ENCODE data around the gene WNK1. TPM values are rescaled to one million over a fixed set of nuclear protein-coding genes. Genes with fewer than 3 reads are reported as not detected.

The WNK1 gene
- total and polyA plus RNA-seq, 12 donors = 14.2 to 315 (median 123) TPM

- H3K4me3 ChIP-seq = no peak overlapping the region
- H3K27ac ChIP-seq = no peak overlapping the region
- DNase-seq = no peak
- no peaks in the 10 kb centered on the region for H3K36me3 ChIP-seq (replicated peaks in 1 of 2)
- intact Hi-C loops (cut with DNase I) = no loop called here
- H3K9me3 ChIP-seq (replicated peaks in 1 of 3) = peaks cover 0 to 5% (median 0%) of the 10 kb centered on the region in 3 donors
- no peaks in the 10 kb centered on the region for H3K27me3 ChIP-seq
- H3K4me1 ChIP-seq (replicated peaks in 1 of 2) = peaks cover 0 to 7% of the 10 kb centered on the region in 2 donors
- WGBS, 4 donors = 82 to 90% (median 84%) methylated on average over 9 of the region's 9 CpGs
- TF ChIP-seq, protein P1, sequence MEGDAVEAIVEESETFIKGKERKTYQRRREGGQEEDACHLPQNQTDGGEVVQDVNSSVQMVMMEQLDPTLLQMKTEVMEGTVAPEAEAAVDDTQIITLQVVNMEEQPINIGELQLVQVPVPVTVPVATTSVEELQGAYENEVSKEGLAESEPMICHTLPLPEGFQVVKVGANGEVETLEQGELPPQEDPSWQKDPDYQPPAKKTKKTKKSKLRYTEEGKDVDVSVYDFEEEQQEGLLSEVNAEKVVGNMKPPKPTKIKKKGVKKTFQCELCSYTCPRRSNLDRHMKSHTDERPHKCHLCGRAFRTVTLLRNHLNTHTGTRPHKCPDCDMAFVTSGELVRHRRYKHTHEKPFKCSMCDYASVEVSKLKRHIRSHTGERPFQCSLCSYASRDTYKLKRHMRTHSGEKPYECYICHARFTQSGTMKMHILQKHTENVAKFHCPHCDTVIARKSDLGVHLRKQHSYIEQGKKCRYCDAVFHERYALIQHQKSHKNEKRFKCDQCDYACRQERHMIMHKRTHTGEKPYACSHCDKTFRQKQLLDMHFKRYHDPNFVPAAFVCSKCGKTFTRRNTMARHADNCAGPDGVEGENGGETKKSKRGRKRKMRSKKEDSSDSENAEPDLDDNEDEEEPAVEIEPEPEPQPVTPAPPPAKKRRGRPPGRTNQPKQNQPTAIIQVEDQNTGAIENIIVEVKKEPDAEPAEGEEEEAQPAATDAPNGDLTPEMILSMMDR (IDR thresholded peaks at IDR 0.05) = no peak
- TF ChIP-seq POLR2A (IDR thresholded peaks at IDR 0.05) = no peak
Observed at GRCh38 chr12:720231-720941, 32.0 kb upstream of the WNK1 start.

GRCh38 chr12:724194-724855, 28.1 kb upstream of the WNK1 start:
- peaks cover 0 to 5% (median 0%) of the 10 kb centered on the region in 3 donors for H3K9me3 ChIP-seq (replicated peaks in 1 of 3)
- no peak for TF ChIP-seq POLR2A (IDR thresholded peaks at IDR 0.05)
- TF ChIP-seq, protein P1 (IDR thresholded peaks at IDR 0.05) = no peak

DNA sequence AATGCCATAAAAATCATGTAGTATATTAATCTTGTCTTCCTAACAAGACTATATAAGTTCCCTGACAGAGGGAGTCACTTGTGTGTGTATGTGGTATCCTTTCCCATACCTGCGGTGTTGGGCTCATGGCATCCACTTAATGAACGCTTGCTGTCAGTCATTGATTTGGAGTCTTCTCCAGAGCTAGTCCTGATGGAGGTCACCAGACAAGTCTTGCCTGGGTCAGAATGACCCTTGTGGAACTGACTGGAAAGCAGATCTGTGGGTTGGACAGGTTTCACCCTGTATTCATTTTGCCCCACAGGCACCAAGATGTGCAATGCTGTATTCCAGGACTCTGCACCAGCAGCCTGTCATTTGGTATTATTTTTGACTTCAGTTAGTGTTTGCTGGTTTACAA, 27.3 kb upstream of the WNK1 start:
- Histone ChIP-seq H3K9me3 (replicated peaks in 1 of 3) (peaks cover 0 to 5% (median 0%) of the 10 kb centered on the region in 3 donors), H3K4me1 (replicated peaks in 1 of 2) (peaks cover 6 to 17% of the 10 kb centered on the region in 2 donors), H3K4me3 (no peak overlapping the region), H3K36me3 (replicated peaks in 1 of 2) (no peaks in the 10 kb centered on the region), H3K27me3 (no peaks in the 10 kb centered on the region), H3K27ac (no peak overlapping the region)
- WGBS, 4 donors = 97 to 100% (median 98%) methylated on average over 2 of the region's 2 CpGs
- intact Hi-C loops (cut with DNase I) = no loop called here
- TF ChIP-seq, protein P1 (IDR thresholded peaks at IDR 0.05) = no peak
- TF ChIP-seq POLR2A (IDR thresholded peaks at IDR 0.05) = no peak
- DNase-seq = peak in 1 of 7 donors; percentile 23

More at GRCh38 chr12:724194-724855, 28.1 kb upstream of the WNK1 start:
- H3K4me1 ChIP-seq (replicated peaks in 1 of 2) = peaks cover 6 to 17% of the 10 kb centered on the region in 2 donors
- H3K27me3 ChIP-seq = no peaks in the 10 kb centered on the region
- peak in 1 of 7 donors; percentile 36 for DNase-seq
- no peak overlapping the region for H3K27ac ChIP-seq
- no peak overlapping the region for H3K4me3 ChIP-seq
- H3K36me3 ChIP-seq (replicated peaks in 1 of 2) = no peaks in the 10 kb centered on the region
- intact Hi-C loops (cut with DNase I) = no loop called here
- whole genome bisulfite sequencing, 4 donors = 62 to 79% (median 70%) methylated on average over 6 of the region's 6 CpGs

DNA sequence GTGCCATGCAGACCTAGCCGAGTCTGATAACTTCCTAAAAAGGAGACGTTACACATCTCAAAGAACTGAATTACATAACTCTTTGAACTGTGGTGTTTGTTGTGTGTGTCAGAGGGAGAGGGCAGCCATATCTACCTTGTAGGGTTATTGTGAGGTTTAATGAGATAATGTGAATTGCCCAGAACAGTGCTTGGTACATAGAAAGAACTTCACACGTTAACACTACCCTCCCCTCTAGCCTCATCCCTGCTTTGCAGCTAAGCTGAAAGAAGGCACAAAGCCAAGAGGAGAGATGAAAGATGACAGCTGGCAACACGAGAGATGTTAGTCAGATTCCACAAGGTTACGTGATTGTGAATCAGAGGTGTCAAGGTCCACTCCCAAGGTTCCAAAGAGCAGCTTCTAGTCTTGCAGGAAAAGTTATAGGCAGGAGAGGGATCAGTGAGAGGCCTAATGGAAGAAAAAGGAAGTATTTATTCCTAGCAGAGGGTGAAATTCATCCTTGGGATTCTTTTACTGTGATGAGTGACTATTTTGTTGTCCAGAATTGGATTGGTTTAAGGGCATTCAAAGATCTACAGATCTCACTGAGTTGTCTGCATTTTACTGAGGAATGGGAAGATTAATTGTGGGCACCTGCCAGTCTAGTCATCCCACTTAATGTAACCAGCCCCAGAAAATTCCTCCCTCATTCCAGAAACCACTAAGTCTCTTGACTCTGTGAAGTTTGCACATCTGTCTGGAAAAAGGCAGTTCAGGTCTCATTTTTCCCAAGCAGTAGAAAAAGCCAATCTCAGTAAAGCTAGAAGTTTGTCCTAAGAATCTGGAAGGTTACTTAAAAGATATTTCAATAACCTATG, 25.9 kb upstream of the WNK1 start:
- Histone ChIP-seq H3K4me1 (replicated peaks in 1 of 2) (peaks cover 6 to 17% of the 10 kb centered on the region in 2 donors), H3K27ac (peak overlapping the region in 4 of 5 donors; percentile 42 to 85 (median 62)), H3K9me3 (replicated peaks in 1 of 3) (peaks cover 0 to 5% (median 0%) of the 10 kb centered on the region in 3 donors), H3K27me3 (no peaks in the 10 kb centered on the region), H3K4me3 (no peak overlapping the region), H3K36me3 (replicated peaks in 1 of 2) (no peaks in the 10 kb centered on the region)
- peak; percentile 43 to 71 (median 67) for DNase-seq
- WGBS, 4 donors = 21 to 30% (median 24%) methylated on average over 5 of the region's 5 CpGs
- intact Hi-C loops (cut with DNase I) = no loop called here
- no peak for TF ChIP-seq POLR2A (IDR thresholded peaks at IDR 0.05)
- TF ChIP-seq, protein P1 (IDR thresholded peaks at IDR 0.05) = no peak

Measured in adrenal gland (tissue), 12 donors.